Left hindlimb (tissue), 1 donor: ENCODE results near the gene C16orf74.
A peak's percentile ranks its signal among the peaks of the same experiment; 100 is the strongest.

Source experiments
- DNase-seq: peaks from one replicate; pipeline ENCODE4 v3.0.0-alpha.2; 2018

Gene C16orf74

GRCh38 chr16:85689950-85690320, 61.0 kb downstream of the C16orf74 start:
- DNase-seq = no peak

DNA sequence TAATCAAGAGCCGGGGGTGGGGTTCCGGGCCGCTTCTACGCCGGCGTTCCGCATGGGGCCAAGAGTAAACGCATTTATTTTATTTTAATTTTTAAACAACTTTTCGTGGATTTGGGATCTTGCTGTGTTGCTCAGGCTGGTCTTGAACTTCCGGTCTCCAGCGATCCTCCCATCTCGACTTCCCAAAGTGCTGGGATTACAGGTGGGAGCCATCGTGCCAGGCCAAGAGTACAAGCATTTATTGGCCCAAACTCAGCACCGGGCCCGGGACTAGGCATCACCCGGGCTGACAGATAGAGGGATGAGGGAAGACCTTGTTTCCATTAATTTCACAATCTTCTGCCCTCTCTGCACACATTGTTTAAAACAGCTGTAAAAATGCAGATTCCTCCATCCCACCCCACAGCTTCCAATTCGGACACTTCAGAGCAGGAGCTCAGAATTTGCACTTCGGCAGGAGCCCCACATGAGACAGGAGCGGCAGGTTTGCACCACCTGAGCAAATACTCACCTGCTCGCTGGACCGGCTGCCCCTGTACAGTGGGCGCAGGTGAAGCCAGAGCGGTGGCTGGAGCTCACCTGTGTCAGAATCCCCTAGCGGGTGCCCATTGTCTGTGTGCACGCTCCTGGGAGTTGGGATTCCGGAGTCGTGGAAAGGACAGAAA, 61.5 kb downstream of the C16orf74 start:
- DNase-seq = no peak

DNA sequence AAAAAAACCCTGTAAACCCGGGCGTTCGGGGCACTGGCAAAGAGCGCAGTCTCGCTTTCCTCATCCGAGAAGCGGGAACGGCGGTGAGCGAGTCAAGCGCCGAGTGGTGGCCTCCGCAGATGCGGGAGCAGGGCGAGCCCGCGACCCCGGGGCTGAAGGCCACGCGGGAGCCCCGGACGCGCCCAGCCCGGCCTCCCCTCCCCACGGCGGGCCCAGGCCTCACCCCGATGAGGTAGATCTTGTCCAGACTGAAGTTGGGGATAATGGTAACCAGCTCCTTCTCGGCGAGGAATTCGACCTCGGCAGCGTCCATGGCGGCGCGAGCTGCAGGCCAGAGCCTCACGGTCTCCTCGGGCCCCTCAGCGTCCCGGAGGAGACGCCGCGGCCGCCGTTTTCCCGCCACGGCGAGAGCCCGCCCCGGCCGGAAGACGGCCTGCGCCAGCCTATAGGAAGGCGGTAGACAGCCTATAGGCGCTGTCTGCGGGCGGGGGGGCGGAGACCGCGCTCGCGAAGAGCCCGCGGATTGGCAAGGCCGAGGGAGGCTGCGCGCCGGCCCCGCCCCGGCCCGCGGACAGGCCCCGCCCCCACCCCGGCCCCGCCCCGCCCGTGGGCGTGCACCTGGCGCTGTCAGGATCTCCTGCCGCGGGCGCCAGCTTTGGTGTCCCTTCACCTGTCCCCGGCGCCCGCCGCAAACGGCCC, 62.2 kb downstream of the C16orf74 start, which contains the start of gene GINS2:
GINS2 (minus strand) TSS at position 369 of the 699 bp plus-strand sequence; CDS start at position 313, 56 bp downstream.
- DNase-seq = peak; percentile 93

- DNase-seq = no peak
Observed at GRCh38 chr16:85687651-85688471, 63.0 kb downstream of the C16orf74 start.

DNA sequence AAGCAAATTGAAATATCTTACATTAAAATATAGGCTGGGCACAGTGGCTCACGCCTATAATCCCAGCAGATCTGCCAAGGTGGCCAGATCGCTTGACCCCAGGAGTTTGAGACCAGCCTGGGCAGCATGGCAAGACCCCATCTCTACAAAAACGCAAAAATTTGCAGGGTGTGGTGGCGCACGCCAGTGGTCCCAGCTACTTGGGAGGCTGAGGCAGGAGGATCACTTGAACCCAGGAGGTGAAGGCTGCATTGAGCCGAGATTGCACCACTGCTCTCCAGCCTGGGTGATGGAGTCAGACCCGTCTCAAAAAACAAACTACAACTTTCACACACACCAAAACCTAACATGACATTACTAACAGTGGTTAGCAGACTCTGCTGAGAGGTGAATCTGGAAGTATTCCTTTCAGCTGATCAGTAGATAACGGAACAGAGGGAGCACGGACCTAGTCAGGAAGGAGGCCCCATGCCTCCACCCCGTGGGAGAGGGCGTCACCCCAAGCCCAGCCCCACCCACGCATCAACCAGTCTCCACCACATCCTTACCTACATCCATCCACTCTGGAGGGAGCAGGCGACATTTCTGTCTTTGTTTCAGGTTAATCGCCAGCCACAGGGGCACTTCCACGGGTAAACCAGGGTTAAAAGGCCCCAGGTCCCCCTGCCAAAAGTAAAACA, 63.8 kb downstream of the C16orf74 start:
- DNase-seq = no peak

- no peak for DNase-seq
Observed at GRCh38 chr16:85685251-85685650, 65.6 kb downstream of the C16orf74 start.

GRCh38 chr16:85683363-85683762, 67.5 kb downstream of the C16orf74 start:
- DNase-seq = no peak

GRCh38 chr16:85682516-85682915, 68.4 kb downstream of the C16orf74 start:
- DNase-seq = no peak

DNA sequence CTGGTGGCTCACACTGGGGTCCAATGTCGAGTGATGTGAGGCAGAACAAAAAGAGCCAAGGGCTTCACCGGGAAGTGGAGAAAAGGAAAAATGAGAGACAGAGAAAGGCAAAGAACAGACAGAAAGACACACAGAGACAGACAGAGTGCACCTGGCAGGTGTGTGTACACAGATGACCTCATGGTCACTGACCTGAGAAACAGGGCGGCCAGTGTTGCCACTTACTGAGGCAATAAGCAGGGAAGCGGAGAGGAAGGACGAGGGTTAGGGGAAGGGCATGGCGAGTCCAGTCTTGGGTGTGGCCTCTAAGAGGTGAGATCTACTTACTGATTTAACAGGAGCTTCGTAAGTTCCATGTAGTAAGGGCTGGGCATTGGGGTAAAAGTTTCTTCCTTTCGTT, 69.6 kb downstream of the C16orf74 start:
- DNase-seq = no peak

DNA sequence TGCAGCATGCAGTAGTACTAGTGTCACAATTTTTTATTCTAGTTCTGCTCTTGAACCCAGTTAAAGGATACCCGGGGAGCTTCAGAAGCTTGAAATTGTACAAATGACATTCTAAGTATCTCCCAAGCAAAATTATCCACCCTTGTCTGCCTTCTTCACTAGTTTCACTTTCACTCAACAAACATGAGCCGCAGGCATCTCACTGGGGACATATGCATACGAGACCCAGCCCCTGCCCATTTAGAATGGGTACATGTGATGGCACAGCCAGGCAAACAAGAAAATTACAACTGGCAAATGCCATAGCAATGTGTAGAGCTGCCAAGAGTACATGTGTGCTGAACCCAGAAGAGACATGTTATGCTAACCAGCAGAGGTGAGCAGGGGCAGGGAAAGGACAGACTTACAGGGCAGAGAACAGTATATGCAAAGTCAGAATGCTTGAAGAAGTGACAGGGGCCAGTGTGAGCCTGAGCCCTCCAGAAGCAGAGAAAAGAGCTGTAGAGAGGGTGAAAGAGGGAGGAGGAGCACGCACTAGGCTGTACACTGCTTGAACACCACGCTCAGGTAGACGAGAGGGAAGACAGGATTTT, 70.4 kb downstream of the C16orf74 start:
- DNase-seq = no peak

DNA sequence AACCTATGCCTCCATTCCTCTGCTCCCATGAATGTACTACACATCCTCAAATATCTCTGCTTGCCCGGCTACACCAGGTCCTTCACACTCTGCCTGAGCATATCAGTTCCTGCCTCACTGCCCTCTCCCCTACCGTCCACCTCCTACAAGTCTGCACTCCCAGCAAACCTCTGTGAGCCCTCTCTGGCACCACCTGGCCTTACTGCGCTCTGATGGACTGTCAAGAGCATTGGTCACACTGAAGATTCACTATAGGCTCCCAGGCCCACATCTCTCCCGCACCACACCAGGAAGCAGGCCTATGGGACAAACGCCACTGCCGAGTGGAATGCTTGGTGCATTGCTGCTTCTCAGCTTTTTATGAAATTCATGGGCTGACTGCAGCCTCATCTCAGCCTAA, 71.0 kb downstream of the C16orf74 start:
- no peak for DNase-seq

GRCh38 chr16:85678821-85679220, 72.1 kb downstream of the C16orf74 start:
- no peak for DNase-seq

DNA sequence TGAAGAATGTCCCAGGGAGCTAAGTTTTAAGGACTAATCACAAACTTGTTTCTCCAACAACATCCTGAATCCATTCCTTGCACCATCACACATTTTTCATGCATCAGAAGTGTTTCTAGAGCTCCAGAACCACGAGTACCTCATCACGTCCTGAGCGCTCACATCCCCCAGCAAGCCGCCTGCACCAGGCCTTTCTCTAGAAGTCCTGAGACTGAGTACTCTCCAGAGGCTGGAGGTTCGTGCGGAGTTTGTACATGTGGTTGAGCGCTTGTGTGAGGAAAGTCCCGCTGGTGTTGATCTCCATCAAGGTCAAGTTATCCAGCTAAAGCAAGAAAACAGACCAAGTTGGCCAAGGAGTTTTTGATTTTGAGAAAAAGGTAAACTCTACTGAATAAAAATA, 72.9 kb downstream of the C16orf74 start:
- no peak for DNase-seq

DNA sequence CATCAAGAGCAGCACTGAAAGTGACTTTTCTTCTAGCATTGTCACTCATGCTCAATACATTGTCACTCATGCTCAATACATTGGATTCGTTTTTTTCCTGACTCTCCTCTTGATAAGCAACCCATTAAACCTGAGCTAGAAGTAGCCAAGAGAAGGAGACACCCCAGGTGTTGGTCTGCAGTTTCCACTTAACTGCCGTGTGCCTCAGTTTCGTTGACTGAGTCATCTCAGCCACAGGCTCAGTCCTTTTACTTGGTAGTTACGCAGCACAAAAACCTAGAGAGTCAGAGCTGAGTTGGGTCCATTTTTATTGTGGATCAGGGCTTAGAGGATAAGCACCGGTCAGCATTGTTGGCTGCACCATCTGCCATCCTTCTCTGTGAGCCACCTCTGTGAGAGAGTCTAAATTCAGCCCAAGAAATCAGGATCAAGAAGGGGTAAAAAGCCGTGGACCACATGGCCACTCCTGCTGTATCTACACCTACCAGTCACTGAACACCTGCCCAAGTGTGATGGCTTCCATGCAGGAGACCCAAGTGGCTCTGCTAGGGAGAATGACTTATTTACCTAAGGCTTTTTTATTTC, 73.4 kb downstream of the C16orf74 start:
- DNase-seq = no peak

DNA sequence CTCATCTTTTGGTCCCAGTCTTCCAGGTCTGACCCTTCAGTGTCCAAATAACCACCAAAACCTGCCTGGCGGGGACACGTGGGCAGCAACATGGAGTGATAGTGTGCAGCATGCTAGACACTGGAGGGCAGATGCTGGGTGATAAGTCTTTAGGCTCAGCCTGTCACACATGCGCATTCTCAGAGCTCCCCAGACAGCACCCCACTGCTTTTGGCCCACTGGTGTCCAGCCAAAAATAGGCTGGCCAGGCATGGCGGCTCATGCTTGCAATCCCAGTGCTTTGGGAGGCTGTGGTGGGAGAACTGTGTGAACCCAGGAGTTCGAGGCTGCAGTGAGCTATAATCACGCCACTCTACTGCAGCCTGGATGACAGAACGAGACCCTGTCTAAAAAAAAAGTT, 74.4 kb downstream of the C16orf74 start:
- DNase-seq = no peak

- no peak for DNase-seq
Observed at GRCh38 chr16:85675251-85675874, 75.5 kb downstream of the C16orf74 start.

GRCh38 chr16:85674828-85675227, 76.1 kb downstream of the C16orf74 start:
- no peak for DNase-seq

- DNase-seq = no peak
Observed at GRCh38 chr16:85674418-85674755, 76.5 kb downstream of the C16orf74 start.

GRCh38 chr16:85673529-85674417, 77.1 kb downstream of the C16orf74 start:
- no peak for DNase-seq

- DNase-seq = no peak
Observed at GRCh38 chr16:85670840-85671239, 80.1 kb downstream of the C16orf74 start.
